GM19467 (cell line): ENCODE data around the gene NCS1.

Experiments
- ATAC-seq: cut with Tn5 transposase; IDR thresholded peaks from one replicate; pipeline ENCODE4 v1.9.1; 2021; ENCODE audit warnings: mild to moderate bottlenecking, moderate library complexity; ENCODE audit not compliant: unreplicated experiment

Gene NCS1

GRCh38 chr9:130284690-130285089 lies 112.5 kb downstream of the NCS1 start:
- no peak for ATAC-seq

DNA sequence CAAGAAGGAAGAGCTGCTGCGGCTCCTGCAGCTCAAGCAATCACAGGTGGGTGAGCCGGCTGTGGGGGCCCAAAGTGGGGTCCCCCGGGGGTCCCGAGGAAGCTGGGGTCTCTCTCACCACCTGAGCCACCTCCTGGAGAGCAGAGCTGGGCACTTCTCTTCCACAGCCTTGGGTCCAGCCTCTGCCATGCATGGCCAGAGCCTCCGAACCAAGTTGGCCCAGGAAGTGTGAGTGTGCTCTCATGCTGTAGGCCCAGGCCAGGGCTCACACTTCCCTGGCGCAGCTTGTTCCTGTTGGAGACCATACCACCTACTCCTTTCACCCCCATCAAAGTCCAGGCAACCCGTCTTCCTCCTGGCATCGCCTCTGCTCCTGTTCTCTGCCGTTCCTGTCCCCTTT lies 113.1 kb downstream of the NCS1 start:
- no peak for ATAC-seq

DNA sequence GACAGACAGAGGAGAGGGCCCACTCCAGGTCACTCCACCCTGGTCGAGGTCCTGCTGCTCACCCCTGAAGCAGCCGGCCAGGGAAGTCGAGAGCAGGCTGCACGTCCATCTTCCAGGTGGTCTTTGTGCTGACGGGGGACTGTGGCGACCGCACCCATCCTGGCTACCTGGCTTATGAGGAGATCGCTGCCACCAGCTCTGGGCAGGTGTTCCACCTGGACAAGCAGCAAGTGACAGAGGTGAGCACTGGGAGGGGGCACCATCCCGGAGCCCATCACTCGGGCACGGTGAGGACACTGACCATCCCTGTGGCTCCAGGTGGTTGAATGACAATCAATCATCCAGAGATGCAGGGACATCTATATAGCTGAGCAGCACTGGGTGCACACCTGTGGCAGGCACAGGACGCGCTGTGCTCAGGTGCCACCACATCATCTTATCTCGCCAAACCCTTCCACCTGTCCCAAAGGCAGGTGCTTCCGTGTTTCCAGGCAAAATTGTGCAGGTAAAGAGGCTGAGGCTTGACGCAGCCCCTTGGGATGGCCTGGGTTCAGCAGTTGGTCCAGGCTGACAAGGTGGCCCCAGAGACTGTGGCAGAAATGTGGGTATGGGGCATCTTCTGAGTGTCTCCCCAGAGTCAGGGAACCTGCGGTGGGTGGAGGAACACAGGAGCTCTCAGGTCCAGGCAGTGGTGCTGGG lies 114.0 kb downstream of the NCS1 start:
- ATAC-seq = no peak
